ENCODE results near the gene MAP4K4. TPM values are rescaled to one million over a fixed set of nuclear protein-coding genes. Genes with fewer than 3 reads are reported as not detected.

The MAP4K4 gene
- total and polyA plus RNA-seq, 2 of the 13 experiments (the other 11 are each of a cell fraction or from before 2014, with no cell fraction given) = 105 to 264 TPM

- BruUV-seq (replicated peaks) = no TSS peak
- ChIA-PET POLR2A (no interaction called here), CTCF (ENCODE audit: low intra/inter-chr PET ratio, low total read pairs) (no interaction called here)
- H3K9ac ChIP-seq (ENCODE audit: insufficient read depth, low read depth, low read length) = no peak overlapping the region
- no peak for ATAC-seq
- FAIRE-seq = no peak
- no peak overlapping the region for H2AFZ ChIP-seq (ENCODE audit: low read length)
- no peaks in the 10 kb centered on the region for H3K27me3 ChIP-seq (ENCODE audit: control insufficient read depth in 1 of 2, insufficient read depth in 2 of 2, low read length in 2 of 2)
- DNase-seq (ENCODE audit: low spot score) = no peak
- H3K4me2 ChIP-seq (ENCODE audit: low read depth, low read length) = no peak overlapping the region
- WGBS (ENCODE audit: low lambda C conversion rate) = 98% methylated on average over 1 of the region's 1 CpG
- intact Hi-C loops (cut with micrococcal nuclease; ENCODE audit: unreplicated experiment) (no loop called here), in situ Hi-C loops (cut with HindIII; ENCODE audit: extremely low pct_ligation_motif_present, low pct_unique_long_range_greater_than_20kb) (no loop called here)
- peaks cover 15% of the 10 kb centered on the region for H3K4me1 ChIP-seq (ENCODE audit: insufficient read depth, low read length)
- H4K20me1 ChIP-seq (ENCODE audit: insufficient read depth, low read length) = no peaks in the 10 kb centered on the region; the same call in 1 of the 2 replicates
- H3K4me3 ChIP-seq (replicated peaks in 1 of 3; ENCODE audit: insufficient read depth in 1 of 3, low read depth in 2 of 3, low read length in 3 of 3) = no peak overlapping the region
- no peaks in the 10 kb centered on the region for H3K79me2 ChIP-seq (ENCODE audit: insufficient read depth, low read length)
- no peaks in the 10 kb centered on the region for H3K9me3 ChIP-seq (ENCODE audit: low read length)
- H3K36me3 ChIP-seq (replicated peaks in 1 of 2; ENCODE audit: control insufficient read depth in 1 of 2, insufficient read depth in 2 of 2, low read length in 2 of 2) = peaks cover 41 to 94% of the 10 kb centered on the region in 2 experiments
- H3K27ac ChIP-seq (ENCODE audit: extremely low read length, insufficient read depth, low read length) = no peak overlapping the region
- TF ChIP-seq SP2 (CRISPR knock-in tag; IDR thresholded peaks at IDR 0.05) (no peak), ZC3H13 (CRISPR knock-in tag; IDR thresholded peaks at IDR 0.05) (0 out of 2 replicates have a peak, but pooled peaks have one; percentile 33), RBM22 (optimal IDR thresholded peaks at IDR 0.05; ENCODE audit: low read length) (peak; percentile 9), DNMT1 (CRISPR knock-in tag; IDR thresholded peaks at IDR 0.05) (no peak), ETV6 (CRISPR knock-in tag; conservative IDR thresholded peaks at IDR 0.05) (no peak), CC2D1A (CRISPR knock-in tag; IDR thresholded peaks at IDR 0.05) (no peak), ISX (CRISPR knock-in tag; conservative IDR thresholded peaks at IDR 0.05) (no peak)
- TF ChIP-seq, protein P1, sequence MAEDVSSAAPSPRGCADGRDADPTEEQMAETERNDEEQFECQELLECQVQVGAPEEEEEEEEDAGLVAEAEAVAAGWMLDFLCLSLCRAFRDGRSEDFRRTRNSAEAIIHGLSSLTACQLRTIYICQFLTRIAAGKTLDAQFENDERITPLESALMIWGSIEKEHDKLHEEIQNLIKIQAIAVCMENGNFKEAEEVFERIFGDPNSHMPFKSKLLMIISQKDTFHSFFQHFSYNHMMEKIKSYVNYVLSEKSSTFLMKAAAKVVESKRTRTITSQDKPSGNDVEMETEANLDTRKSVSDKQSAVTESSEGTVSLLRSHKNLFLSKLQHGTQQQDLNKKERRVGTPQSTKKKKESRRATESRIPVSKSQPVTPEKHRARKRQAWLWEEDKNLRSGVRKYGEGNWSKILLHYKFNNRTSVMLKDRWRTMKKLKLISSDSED (CRISPR knock-in tag; IDR thresholded peaks at IDR 0.05) = no peak
- TF ChIP-seq, protein P2, sequence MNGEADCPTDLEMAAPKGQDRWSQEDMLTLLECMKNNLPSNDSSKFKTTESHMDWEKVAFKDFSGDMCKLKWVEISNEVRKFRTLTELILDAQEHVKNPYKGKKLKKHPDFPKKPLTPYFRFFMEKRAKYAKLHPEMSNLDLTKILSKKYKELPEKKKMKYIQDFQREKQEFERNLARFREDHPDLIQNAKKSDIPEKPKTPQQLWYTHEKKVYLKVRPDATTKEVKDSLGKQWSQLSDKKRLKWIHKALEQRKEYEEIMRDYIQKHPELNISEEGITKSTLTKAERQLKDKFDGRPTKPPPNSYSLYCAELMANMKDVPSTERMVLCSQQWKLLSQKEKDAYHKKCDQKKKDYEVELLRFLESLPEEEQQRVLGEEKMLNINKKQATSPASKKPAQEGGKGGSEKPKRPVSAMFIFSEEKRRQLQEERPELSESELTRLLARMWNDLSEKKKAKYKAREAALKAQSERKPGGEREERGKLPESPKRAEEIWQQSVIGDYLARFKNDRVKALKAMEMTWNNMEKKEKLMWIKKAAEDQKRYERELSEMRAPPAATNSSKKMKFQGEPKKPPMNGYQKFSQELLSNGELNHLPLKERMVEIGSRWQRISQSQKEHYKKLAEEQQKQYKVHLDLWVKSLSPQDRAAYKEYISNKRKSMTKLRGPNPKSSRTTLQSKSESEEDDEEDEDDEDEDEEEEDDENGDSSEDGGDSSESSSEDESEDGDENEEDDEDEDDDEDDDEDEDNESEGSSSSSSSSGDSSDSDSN (CRISPR knock-in tag; IDR thresholded peaks at IDR 0.05) = no peak
- TF ChIP-seq, protein P3, sequence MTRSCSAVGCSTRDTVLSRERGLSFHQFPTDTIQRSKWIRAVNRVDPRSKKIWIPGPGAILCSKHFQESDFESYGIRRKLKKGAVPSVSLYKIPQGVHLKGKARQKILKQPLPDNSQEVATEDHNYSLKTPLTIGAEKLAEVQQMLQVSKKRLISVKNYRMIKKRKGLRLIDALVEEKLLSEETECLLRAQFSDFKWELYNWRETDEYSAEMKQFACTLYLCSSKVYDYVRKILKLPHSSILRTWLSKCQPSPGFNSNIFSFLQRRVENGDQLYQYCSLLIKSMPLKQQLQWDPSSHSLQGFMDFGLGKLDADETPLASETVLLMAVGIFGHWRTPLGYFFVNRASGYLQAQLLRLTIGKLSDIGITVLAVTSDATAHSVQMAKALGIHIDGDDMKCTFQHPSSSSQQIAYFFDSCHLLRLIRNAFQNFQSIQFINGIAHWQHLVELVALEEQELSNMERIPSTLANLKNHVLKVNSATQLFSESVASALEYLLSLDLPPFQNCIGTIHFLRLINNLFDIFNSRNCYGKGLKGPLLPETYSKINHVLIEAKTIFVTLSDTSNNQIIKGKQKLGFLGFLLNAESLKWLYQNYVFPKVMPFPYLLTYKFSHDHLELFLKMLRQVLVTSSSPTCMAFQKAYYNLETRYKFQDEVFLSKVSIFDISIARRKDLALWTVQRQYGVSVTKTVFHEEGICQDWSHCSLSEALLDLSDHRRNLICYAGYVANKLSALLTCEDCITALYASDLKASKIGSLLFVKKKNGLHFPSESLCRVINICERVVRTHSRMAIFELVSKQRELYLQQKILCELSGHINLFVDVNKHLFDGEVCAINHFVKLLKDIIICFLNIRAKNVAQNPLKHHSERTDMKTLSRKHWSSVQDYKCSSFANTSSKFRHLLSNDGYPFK (CRISPR knock-in tag; IDR thresholded peaks at IDR 0.05; ENCODE audit: borderline replicate concordance) = no peak
- TF ChIP-seq, protein P4, sequence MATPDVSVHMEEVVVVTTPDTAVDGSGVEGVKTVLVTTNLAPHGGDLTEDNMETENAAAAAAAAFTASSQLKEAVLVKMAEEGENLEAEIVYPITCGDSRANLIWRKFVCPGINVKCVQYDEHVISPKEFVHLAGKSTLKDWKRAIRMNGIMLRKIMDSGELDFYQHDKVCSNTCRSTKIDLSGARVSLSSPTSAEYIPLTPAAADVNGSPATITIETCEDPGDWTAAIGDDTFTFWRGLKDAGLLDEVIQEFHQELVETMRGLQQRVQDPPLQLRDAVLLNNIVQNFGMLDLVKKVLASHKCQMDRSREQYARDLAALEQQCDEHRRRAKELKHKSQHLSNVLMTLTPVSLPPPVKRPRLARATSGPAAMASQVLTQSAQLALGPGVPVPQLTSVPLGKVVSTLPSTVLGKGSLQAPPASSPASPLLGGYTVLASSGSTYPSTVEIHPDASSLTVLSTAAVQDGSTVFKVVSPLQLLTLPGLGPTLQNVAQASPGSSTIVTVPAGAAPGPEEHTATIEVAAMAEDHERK (CRISPR knock-in tag; IDR thresholded peaks at IDR 0.05; ENCODE audit: low read depth) = no peak
- TF ChIP-seq, protein P5, sequence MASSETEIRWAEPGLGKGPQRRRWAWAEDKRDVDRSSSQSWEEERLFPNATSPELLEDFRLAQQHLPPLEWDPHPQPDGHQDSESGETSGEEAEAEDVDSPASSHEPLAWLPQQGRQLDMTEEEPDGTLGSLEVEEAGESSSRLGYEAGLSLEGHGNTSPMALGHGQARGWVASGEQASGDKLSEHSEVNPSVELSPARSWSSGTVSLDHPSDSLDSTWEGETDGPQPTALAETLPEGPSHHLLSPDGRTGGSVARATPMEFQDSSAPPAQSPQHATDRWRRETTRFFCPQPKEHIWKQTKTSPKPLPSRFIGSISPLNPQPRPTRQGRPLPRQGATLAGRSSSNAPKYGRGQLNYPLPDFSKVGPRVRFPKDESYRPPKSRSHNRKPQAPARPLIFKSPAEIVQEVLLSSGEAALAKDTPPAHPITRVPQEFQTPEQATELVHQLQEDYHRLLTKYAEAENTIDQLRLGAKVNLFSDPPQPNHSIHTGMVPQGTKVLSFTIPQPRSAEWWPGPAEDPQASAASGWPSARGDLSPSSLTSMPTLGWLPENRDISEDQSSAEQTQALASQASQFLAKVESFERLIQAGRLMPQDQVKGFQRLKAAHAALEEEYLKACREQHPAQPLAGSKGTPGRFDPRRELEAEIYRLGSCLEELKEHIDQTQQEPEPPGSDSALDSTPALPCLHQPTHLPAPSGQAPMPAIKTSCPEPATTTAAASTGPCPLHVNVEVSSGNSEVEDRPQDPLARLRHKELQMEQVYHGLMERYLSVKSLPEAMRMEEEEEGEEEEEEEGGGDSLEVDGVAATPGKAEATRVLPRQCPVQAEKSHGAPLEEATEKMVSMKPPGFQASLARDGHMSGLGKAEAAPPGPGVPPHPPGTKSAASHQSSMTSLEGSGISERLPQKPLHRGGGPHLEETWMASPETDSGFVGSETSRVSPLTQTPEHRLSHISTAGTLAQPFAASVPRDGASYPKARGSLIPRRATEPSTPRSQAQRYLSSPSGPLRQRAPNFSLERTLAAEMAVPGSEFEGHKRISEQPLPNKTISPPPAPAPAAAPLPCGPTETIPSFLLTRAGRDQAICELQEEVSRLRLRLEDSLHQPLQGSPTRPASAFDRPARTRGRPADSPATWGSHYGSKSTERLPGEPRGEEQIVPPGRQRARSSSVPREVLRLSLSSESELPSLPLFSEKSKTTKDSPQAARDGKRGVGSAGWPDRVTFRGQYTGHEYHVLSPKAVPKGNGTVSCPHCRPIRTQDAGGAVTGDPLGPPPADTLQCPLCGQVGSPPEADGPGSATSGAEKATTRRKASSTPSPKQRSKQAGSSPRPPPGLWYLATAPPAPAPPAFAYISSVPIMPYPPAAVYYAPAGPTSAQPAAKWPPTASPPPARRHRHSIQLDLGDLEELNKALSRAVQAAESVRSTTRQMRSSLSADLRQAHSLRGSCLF (CRISPR knock-in tag; IDR thresholded peaks at IDR 0.05; ENCODE audit: borderline replicate concordance) = no peak
These were observed 145.0 kb downstream of the MAP4K4 start for GRCh38 chr2:101842471-101842870.
